IPS-20b (cell line): ENCODE measurements around the gene JAML.

Experiments used
- H3K27ac ChIP-seq: one replicate; pipeline ENCODE4 v1.5.1; 2013; ENCODE audit warnings: low read length
- H3K27me3 ChIP-seq: 2 replicates; pipeline ENCODE4 v1.6.1; 2013; ENCODE audit warnings: mild to moderate bottlenecking, low read length, inconsistent platforms; ENCODE audit not compliant: insufficient read depth
- H3K36me3 ChIP-seq: 2 replicates; pipeline ENCODE4 v1.6.1; 2013; ENCODE audit warnings: low read depth, mild to moderate bottlenecking, inconsistent platforms, low read length, moderate library complexity; ENCODE audit not compliant: insufficient read depth
- H3K4me1 ChIP-seq: 2 replicates; pipeline ENCODE4 v1.6.1; 2013; ENCODE audit warnings: mild to moderate bottlenecking, control low read depth, inconsistent platforms, low read length, moderate library complexity; ENCODE audit not compliant: insufficient read depth
- H3K4me3 ChIP-seq: 2 replicates; pipeline ENCODE4 v1.5.1; 2013; ENCODE audit warnings: mild to moderate bottlenecking, low read length, inconsistent platforms
- H3K9ac ChIP-seq: 2 replicates; pipeline ENCODE4 v1.6.1; 2013; ENCODE audit warnings: low read depth, mild to moderate bottlenecking, inconsistent platforms, low read length, moderate library complexity
- H3K9me3 ChIP-seq: 2 replicates; pipeline ENCODE4 v1.6.1; 2013; ENCODE audit warnings: mild to moderate bottlenecking, low read depth, low read length, inconsistent platforms; ENCODE audit not compliant: insufficient read depth

JAML gene

DNA sequence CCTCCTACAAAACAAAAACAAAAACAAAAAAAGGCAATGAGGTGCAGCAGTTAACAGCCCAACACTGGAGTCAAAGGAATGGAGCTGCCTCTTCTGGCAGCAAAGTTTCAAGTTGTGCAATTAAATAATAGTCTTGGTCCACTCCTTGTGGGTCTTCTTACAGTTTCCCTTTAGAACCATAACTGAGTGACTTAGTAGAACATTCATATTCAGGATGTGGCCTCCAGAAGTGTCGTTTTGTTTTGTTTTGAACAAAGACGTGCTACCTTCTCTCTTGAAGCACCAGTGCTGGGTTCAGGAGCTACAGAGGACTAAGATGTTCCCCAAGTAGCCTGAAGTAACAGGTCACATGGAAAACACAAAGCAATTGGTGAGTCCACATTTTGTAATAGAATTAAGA lies 2.0 kb upstream of the JAML start:
- H3K4me1 ChIP-seq = 0 out of 2 replicates have a peak, but pooled peaks cover 2% of the 10 kb centered on the region
- H3K9me3 ChIP-seq = no peaks in the 10 kb centered on the region
- no peak overlapping the region for H3K4me3 ChIP-seq
- H3K27me3 ChIP-seq = no peaks in the 10 kb centered on the region; the same call in 1 of the 2 replicates
- no peaks in the 10 kb centered on the region for H3K36me3 ChIP-seq
- no peak overlapping the region for H3K27ac ChIP-seq
- no peak overlapping the region for H3K9ac ChIP-seq

DNA sequence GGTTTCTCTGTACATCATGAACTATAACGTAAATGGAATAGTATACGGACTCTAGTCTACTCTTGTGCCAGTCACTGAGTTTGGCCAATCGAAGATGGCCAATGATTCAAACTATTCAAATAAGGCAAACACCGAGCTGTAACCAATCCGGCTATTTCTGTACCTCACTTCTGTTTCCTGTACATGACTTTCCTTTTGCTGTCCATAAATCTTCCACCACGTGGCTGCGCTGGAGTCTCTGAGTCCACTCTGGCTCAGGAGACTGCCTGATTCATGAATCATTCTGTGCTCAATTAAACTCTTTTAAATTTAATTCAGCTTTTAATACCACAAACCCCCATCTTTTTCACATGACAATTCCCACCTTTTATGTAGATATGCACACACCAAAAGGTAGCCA lies 1.5 kb upstream of the JAML start:
- no peaks in the 10 kb centered on the region for H3K9me3 ChIP-seq
- H3K4me3 ChIP-seq = no peak overlapping the region
- no peaks in the 10 kb centered on the region; the same call in 1 of the 2 replicates for H3K27me3 ChIP-seq
- no peak overlapping the region for H3K9ac ChIP-seq
- no peak overlapping the region for H3K27ac ChIP-seq
- no peaks in the 10 kb centered on the region for H3K36me3 ChIP-seq
- H3K4me1 ChIP-seq = 0 out of 2 replicates have a peak, but pooled peaks cover 2% of the 10 kb centered on the region

DNA sequence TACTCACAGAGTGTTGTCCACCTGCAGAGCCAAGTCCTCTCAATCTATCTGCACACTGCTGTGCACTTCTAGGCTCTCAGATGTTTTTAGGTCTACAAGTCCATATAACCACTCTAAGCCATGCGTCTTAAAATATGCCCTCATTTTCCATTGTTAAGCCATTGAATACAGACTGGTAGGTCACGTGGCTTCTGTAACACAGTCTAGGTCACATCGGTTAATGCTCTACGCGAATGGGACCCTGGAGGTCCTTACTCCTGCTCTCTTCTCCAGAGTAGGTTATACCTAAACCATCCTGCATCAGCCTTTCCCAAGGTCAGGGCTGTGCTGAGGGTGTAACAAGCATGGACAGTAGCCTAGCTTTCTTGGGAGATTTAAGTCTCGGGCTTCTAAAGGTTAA lies 819 bp downstream of the JAML start:
- Histone ChIP-seq H3K4me1 (0 out of 2 replicates have a peak, but pooled peaks cover 2% of the 10 kb centered on the region), H3K36me3 (no peaks in the 10 kb centered on the region), H3K27me3 (no peaks in the 10 kb centered on the region; the same call in 1 of the 2 replicates), H3K27ac (no peak overlapping the region), H3K9ac (no peak overlapping the region), H3K4me3 (no peak overlapping the region), H3K9me3 (no peaks in the 10 kb centered on the region)

DNA sequence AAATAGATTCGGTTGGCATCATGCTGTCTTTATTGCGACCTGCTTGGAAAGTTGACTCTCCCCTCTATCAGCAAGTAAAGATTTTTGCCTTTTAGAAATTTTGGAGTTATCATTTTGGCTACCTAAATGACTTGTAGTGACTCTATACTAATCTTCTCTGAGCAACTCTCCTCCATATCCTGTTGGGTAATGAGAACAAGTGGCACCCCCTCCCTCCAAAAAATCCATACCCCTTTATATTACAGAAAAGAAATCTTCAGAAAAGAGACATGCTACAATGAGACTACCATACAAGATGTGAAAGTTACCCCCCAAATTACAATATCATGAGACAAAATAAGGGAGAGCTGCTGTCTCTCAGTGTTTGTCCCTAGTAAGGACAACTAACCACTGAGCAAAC lies 1.2 kb downstream of the JAML start:
- Histone ChIP-seq H3K27ac (no peak overlapping the region), H3K9me3 (no peaks in the 10 kb centered on the region), H3K4me1 (0 out of 2 replicates have a peak, but pooled peaks cover 2% of the 10 kb centered on the region), H3K9ac (no peak overlapping the region), H3K4me3 (no peak overlapping the region), H3K27me3 (no peaks in the 10 kb centered on the region; the same call in 1 of the 2 replicates), H3K36me3 (no peaks in the 10 kb centered on the region)

DNA sequence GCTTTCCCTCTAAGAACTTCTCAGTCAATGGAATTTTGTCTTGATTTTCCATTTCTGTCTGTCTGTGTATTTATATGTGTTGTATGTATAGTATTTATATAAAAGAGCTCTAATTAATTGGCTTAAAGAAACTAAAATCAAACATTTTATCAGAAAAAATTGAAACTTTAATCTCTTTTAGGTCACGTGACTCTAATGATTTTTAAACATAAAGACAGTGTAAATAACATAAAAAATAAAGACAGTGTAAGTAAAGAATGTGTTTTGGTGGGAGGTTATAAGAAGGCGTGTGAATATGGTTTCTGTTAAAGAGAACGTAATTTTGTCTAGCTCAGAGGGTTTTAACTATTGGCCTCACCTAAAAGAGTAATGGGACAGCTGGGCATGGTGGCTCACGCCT lies 2.4 kb downstream of the JAML start:
- H3K4me3 ChIP-seq = no peak overlapping the region
- no peaks in the 10 kb centered on the region; the same call in 1 of the 2 replicates for H3K27me3 ChIP-seq
- H3K27ac ChIP-seq = no peak overlapping the region
- no peak overlapping the region for H3K9ac ChIP-seq
- H3K9me3 ChIP-seq = no peaks in the 10 kb centered on the region
- no peaks in the 10 kb centered on the region for H3K4me1 ChIP-seq
- no peaks in the 10 kb centered on the region for H3K36me3 ChIP-seq

DNA sequence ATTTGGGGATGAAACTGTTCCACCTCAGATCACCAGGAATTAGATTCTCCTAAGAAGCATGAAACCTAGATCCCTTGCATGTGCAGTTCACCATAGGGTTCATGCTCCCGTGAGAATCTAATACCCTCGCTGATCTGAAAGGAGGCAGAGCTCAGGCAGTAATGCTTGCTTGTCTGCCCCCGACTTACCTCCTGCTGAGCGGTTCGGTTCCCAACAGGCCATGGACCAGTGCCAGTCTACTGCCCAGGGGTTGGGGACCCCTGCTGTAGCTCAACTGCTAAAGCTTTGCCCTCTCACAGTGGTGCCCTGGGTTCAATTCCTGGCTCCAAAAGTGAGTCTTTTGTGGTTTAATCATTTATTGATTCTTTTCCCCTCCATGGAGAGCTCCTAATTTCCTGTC lies 3.4 kb downstream of the JAML start:
- H3K4me1 ChIP-seq = no peaks in the 10 kb centered on the region
- H3K4me3 ChIP-seq = no peak overlapping the region
- no peaks in the 10 kb centered on the region for H3K36me3 ChIP-seq
- no peaks in the 10 kb centered on the region; the same call in 1 of the 2 replicates for H3K27me3 ChIP-seq
- H3K27ac ChIP-seq = no peak overlapping the region
- no peaks in the 10 kb centered on the region for H3K9me3 ChIP-seq
- no peak overlapping the region for H3K9ac ChIP-seq

DNA sequence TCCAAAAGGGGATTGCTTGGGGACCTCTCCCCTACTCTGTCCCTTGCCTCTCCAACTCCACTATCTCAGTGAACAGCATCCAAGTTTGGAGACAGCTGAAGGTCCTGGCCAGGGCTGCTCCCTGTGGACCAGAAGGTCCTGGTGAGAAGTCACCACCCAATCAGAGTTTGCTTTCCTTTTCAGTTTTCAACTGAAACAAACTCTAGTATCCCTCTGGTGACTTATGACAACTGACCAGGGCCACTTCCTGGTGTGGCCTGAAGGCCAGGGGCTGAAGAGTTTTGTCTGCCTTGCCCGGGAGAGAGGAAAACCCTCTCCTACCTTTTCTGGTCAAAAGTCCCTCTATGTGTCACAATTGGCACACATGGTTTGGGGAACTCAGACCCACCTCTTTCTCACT lies 5.1 kb downstream of the JAML start:
- Histone ChIP-seq H3K27me3 (no peaks in the 10 kb centered on the region; the same call in 1 of the 2 replicates), H3K4me3 (no peak overlapping the region), H3K27ac (no peak overlapping the region), H3K9ac (no peak overlapping the region), H3K9me3 (no peaks in the 10 kb centered on the region), H3K36me3 (no peaks in the 10 kb centered on the region), H3K4me1 (no peaks in the 10 kb centered on the region)

DNA sequence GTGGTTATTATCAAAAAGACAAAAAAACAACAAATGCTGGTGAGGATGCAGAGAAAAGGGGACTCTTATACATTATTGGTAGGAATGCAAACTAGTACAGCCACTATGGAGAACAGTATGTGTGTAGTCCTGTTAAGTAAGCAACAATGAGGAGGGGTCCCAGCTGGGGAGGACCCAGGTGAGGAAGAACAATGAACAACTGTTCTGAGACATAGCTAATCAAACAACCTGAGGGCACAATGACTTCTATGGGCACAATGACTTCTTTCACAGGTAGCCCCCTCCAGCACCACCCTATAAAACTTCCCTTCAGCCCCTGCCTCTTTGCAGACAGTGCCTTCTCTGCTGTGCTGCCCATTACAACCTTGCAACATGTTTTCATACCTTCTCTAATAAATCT lies 5.6 kb downstream of the JAML start:
- Histone ChIP-seq H3K27me3 (no peaks in the 10 kb centered on the region; the same call in 1 of the 2 replicates), H3K9ac (no peak overlapping the region), H3K4me1 (no peaks in the 10 kb centered on the region), H3K9me3 (no peaks in the 10 kb centered on the region), H3K36me3 (no peaks in the 10 kb centered on the region), H3K27ac (no peak overlapping the region), H3K4me3 (no peak overlapping the region)

DNA sequence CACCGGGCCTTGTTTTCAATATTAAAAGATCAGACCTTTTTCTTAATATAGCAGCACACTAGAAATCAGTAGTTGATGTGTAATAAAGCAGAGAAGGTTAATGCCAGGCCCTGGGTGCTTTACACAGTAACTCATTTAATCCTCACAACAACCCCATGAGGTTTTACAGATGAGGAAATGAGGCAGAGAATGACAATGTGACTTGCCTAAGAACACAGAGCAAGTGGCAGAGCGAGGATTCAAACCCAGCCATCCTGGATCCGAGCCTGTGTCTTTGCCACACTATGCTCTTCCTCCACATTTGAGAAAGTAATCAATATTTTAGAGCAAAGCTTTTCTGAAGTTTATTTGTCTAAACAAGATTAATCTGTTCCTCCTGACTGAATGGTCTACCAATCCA lies 7.2 kb downstream of the JAML start:
- H3K4me3 ChIP-seq = no peak overlapping the region
- no peaks in the 10 kb centered on the region for H3K9me3 ChIP-seq
- no peaks in the 10 kb centered on the region for H3K36me3 ChIP-seq
- H3K4me1 ChIP-seq = peaks cover 10% of the 10 kb centered on the region; the same call in 1 of the 2 replicates
- no peaks in the 10 kb centered on the region for H3K27me3 ChIP-seq
- H3K27ac ChIP-seq = no peak overlapping the region
- H3K9ac ChIP-seq = no peak overlapping the region

DNA sequence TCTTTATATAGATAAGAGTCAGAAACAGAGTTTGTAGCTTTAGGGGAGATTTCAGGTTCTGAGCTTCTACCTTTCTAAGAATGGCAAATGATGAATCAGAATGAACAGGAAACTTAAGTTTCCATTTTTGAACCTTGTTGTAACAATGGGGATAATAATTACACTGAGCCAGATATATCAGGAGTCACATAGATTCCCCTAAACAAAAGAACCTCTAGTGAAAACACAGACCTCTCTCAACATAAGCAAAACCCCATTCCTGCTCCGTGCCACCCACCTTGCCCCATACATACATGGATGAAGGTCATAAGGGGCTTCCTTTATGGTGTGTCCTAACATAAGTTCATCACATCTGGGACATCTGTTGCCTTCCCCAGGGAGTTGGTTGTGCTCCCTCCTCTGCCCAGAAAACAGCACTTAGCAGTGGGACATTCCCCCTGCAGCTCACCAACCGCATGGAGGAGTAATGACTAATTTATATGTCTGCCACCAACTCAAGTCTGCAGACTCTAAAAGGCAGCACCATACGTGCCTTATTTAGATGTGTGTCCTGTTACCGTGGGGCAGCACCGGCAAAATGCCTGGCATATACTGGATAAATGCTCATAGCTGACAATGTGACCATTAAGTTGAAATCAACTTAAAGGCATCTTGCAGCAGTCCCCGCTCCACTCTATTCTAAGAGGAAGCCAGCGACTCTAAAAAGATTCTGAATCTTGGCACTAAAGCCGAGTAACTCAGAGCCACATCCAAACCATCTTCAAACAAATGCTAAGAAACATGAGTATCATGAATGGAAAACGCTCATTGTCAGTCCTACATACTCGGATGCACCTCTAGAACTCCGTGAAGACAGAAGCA lies 8.0 kb downstream of the JAML start:
- peaks cover 16% of the 10 kb centered on the region for H3K4me1 ChIP-seq
- no peak overlapping the region for H3K4me3 ChIP-seq
- H3K9me3 ChIP-seq = no peaks in the 10 kb centered on the region
- H3K36me3 ChIP-seq = no peaks in the 10 kb centered on the region
- H3K27me3 ChIP-seq = no peaks in the 10 kb centered on the region
- H3K27ac ChIP-seq = no peak overlapping the region
- H3K9ac ChIP-seq = no peak overlapping the region

DNA sequence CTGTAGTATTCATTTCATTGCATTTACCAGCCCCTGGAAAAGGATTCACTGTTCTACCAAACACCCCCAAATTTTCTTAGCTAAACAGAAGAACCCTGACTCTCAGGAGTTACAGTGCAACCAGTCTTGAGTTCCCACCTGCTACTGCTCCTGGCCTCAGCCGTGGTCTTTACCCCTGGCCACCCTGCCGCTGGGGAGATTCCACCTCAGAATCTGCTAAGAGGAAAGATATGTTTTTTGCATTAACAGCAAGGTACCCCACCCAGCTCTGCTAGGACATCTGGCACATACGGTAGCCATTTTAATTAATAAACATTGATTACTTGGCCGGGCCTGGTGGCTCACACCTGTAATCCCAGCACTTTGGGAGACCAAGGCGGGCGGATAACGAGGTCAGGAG lies 9.0 kb downstream of the JAML start:
- no peak overlapping the region for H3K27ac ChIP-seq
- H3K36me3 ChIP-seq = no peaks in the 10 kb centered on the region
- peaks cover 25% of the 10 kb centered on the region for H3K4me1 ChIP-seq
- no peaks in the 10 kb centered on the region for H3K27me3 ChIP-seq
- no peaks in the 10 kb centered on the region for H3K9me3 ChIP-seq
- no peak overlapping the region for H3K9ac ChIP-seq
- H3K4me3 ChIP-seq = no peak overlapping the region

DNA sequence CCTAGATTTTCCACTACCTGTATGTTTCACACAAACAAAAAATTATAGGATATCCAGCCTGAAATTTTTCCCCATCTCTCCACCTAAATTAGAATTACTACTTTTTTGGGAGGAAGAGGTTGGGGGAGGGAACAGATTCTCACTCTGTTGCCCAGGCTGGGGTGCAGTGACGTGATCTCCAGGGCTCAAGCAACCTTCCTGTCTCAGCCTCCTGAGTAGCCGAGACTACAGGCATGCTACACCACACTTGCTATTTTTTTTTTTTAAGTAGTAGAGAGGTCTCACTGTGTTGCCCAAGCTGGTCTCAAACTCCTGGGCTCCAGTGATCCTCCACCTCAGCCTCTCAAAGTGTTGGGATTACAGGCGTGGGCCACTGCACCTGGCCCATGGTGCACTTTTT lies 9.5 kb downstream of the JAML start:
- H3K9ac ChIP-seq = no peak overlapping the region
- peaks cover 30% of the 10 kb centered on the region for H3K4me1 ChIP-seq
- H3K36me3 ChIP-seq = no peaks in the 10 kb centered on the region
- no peak overlapping the region for H3K4me3 ChIP-seq
- no peak overlapping the region for H3K27ac ChIP-seq
- H3K9me3 ChIP-seq = no peaks in the 10 kb centered on the region
- no peaks in the 10 kb centered on the region for H3K27me3 ChIP-seq
